Hippocampal formation (tissue), 2 donors: ENCODE results near the gene TFF2.

Source experiments
- DNase-seq, 2 donors: peaks; one replicate each; lab custom pipeline; 2025; lab: John Stamatoyannopoulos, UW

TFF2 gene

GRCh38 chr21:42384156-42384945, 33.6 kb upstream of the TFF2 start:
- DNase-seq, result no peak

GRCh38 chr21:42383331-42383730, 32.5 kb upstream of the TFF2 start:
- DNase-seq, result no peak

- no peak for DNase-seq
Measured at GRCh38 chr21:42382915-42383314, 32.1 kb upstream of the TFF2 start.

GRCh38 chr21:42381347-42381984, 30.7 kb upstream of the TFF2 start:
- DNase-seq, result no peak

- DNase-seq, result no peak
Measured at GRCh38 chr21:42379426-42380215, 28.8 kb upstream of the TFF2 start.

- DNase-seq, result no peak
Measured at GRCh38 chr21:42378418-42378817, 27.6 kb upstream of the TFF2 start.

- DNase-seq, result no peak
Measured at GRCh38 chr21:42377951-42378340, 27.2 kb upstream of the TFF2 start.

- no peak for DNase-seq
Measured at GRCh38 chr21:42377211-42377950, 26.6 kb upstream of the TFF2 start.

- no peak for DNase-seq
Measured at GRCh38 chr21:42376338-42376982, 25.7 kb upstream of the TFF2 start.

- DNase-seq, result no peak
Measured at GRCh38 chr21:42375966-42376337, 25.2 kb upstream of the TFF2 start.

GRCh38 chr21:42375506-42375905, 24.7 kb upstream of the TFF2 start:
- DNase-seq, result no peak

- DNase-seq, result no peak
Measured at GRCh38 chr21:42374864-42375499, 24.2 kb upstream of the TFF2 start.

- DNase-seq, result no peak
Measured at GRCh38 chr21:42374457-42374856, 23.7 kb upstream of the TFF2 start.

GRCh38 chr21:42373908-42374455, 23.2 kb upstream of the TFF2 start:
- DNase-seq, result no peak

- no peak for DNase-seq
Measured at GRCh38 chr21:42373196-42373907, 22.6 kb upstream of the TFF2 start.

- DNase-seq, result no peak
Measured at GRCh38 chr21:42370894-42371654, 20.3 kb upstream of the TFF2 start.

GRCh38 chr21:42369821-42370220, 19.0 kb upstream of the TFF2 start:
- DNase-seq, result no peak

GRCh38 chr21:42367367-42368165, 16.8 kb upstream of the TFF2 start:
- no peak for DNase-seq
